Small intestine (tissue), 16 donors: Measurements from ENCODE around the gene ATG101. TPM values are rescaled to one million over a fixed set of nuclear protein-coding genes. Genes with fewer than 3 reads are reported as not detected.
A peak's percentile ranks its signal among the peaks of the same experiment; 100 is the strongest.

Experiments used
- DNase-seq, 2 donors: peaks; one replicate each; pipeline versions ENCODE4 v3.0.0 to v3.0.0-alpha.2; 2013
- FAIRE-seq: peaks from 2 replicates; lab custom pipeline; 2012; peaks lifted over from hg19 to GRCh38; lab: Jason Lieb, UNC
- H3K27ac ChIP-seq, 3 donors: one replicate each; pipeline ENCODE4 v1.5.1; 2013; ENCODE audit warnings: low read length in 2 of 3, mild to moderate bottlenecking in 2 of 3, control low read depth in 1 of 3, inconsistent platforms in 1 of 3, low read depth in 1 of 3, moderate library complexity in 1 of 3
- H3K27me3 ChIP-seq, 3 donors: one replicate each; pipeline ENCODE4 v1.6.1; 2013; ENCODE audit warnings: low read length in 3 of 3, inconsistent platforms in 1 of 3; ENCODE audit not compliant: control insufficient read depth in 3 of 3, insufficient read depth in 3 of 3
- H3K36me3 ChIP-seq, 3 donors: one replicate each; pipeline ENCODE4 v1.6.1; 2013; ENCODE audit warnings: low read length in 3 of 3, inconsistent platforms in 1 of 3, low read depth in 1 of 3, mild to moderate bottlenecking in 1 of 3, moderate library complexity in 1 of 3; ENCODE audit not compliant: control insufficient read depth in 3 of 3, insufficient read depth in 2 of 3
- H3K4me1 ChIP-seq, 3 donors: one replicate each; pipeline ENCODE4 v1.6.1; 2013; ENCODE audit warnings: low read length in 2 of 3, inconsistent platforms in 1 of 3, low read depth in 1 of 3, mild to moderate bottlenecking in 1 of 3, moderate library complexity in 1 of 3; ENCODE audit not compliant: control insufficient read depth in 3 of 3, insufficient read depth in 2 of 3
- H3K4me3 ChIP-seq, 3 donors: one replicate each; pipeline ENCODE4 v1.5.1; 2013; ENCODE audit warnings: low read length in 3 of 3, control low read depth in 1 of 3, inconsistent platforms in 1 of 3, low read depth in 1 of 3, mild to moderate bottlenecking in 1 of 3, moderate library complexity in 1 of 3
- H3K9me3 ChIP-seq, 2 donors: one replicate each; pipeline ENCODE4 v1.6.1; 2013; ENCODE audit warnings: low read depth in 1 of 2, low read length in 1 of 2; ENCODE audit not compliant: control insufficient read depth in 2 of 2, insufficient read depth in 1 of 2
- WGBS, 3 donors: extraction: QIAGEN DNeasy Blood & Tissue Kit; methylation state at CpG; one replicate each; pipeline ENCODE4 v1.1.7; 2013; 5-methylcytosine and 5-hydroxymethylcytosine counted together
- long read RNA-seq, 10 donors: transcript quantifications; one replicate each; lab custom pipeline, GENCODE V29; 2026
- polyA plus RNA-seq, 4 donors: library from polyadenylated mRNA; stranded (reverse) in 3 of 4; unstranded in 1 of 4; fragments of 200-250 nt in 3 of 4; fragments of 120-200 nt in 1 of 4; gene quantifications; one replicate each; pipeline versions ENCODE4 v1.2.1 to v1.2.3, GENCODE V29; 2013
- donor health status: healthy with polysubstance abuse.
- donor health status: control.
- donor health status: control.
- donor health status: Bipolar disorder and iron deficiency.
- donor health status: healthy.

Gene ATG101
- polyA plus RNA-seq: 10 to 100 TPM; 26.7 to 65.1 (median 55.5) TPM
- long read RNA-seq, donor 1, transcript ATG101-201 (4 exons, 1,439 nt): major isoform, 18 of 19 reads
- long read RNA-seq, donor 1, partial matches to known transcripts: 0 of 19 reads
- long read RNA-seq, donor 1, other reads (novel, unspliced or antisense): 0 of 19 reads
- long read RNA-seq, donor 2, partial matches to known transcripts: 0 of 6 reads
- long read RNA-seq, donor 2, other reads (novel, unspliced or antisense): 0 of 6 reads
- long read RNA-seq, donor 3, transcript ATG101-201 (4 exons, 1,439 nt): major isoform, 9 of 11 reads
- long read RNA-seq, donor 3, partial matches to known transcripts: 0 of 11 reads
- long read RNA-seq, donor 3, other reads (novel, unspliced or antisense): 0 of 11 reads
- long read RNA-seq, donor 4: 0 reads
- long read RNA-seq, donor 5, partial matches to known transcripts: 0 of 3 reads
- long read RNA-seq, donor 5, other reads (novel, unspliced or antisense): 0 of 3 reads
- long read RNA-seq, donor 6, transcript ATG101-201 (4 exons, 1,439 nt): major isoform, 9 of 9 reads
- long read RNA-seq, donor 6, partial matches to known transcripts: 0 of 9 reads
- long read RNA-seq, donor 6, other reads (novel, unspliced or antisense): 0 of 9 reads
- long read RNA-seq, donor 7: 0 reads
- long read RNA-seq, donor 8, partial matches to known transcripts: 0 of 3 reads
- long read RNA-seq, donor 8, other reads (novel, unspliced or antisense): 0 of 3 reads
- long read RNA-seq, donor 9, partial matches to known transcripts: 0 of 4 reads
- long read RNA-seq, donor 9, other reads (novel, unspliced or antisense): 0 of 4 reads
- long read RNA-seq, donor 10, transcript ATG101-201 (4 exons, 1,439 nt): major isoform, 12 of 25 reads
- long read RNA-seq, donor 10, partial matches to known transcripts: 11 of 25 reads
- long read RNA-seq, donor 10, other reads (novel, unspliced or antisense): 0 of 25 reads

- H3K4me3 ChIP-seq: peak within 1 kb of the TSS; percentile 77 to 98 (median 82)
- peaks cover 0 to 13% (median 7%) of the 10 kb centered on the region in 3 donors for H3K4me1 ChIP-seq
- FAIRE-seq (no peak), DNase-seq (peak; percentile 95 to 97)
- H3K36me3 ChIP-seq: peaks cover 3 to 22% (median 4%) of the 10 kb centered on the region in 3 donors
- peak within 1 kb of the TSS; percentile 52 to 90 (median 64) for H3K27ac ChIP-seq
- peaks cover 0 to 2% (median 0%) of the 10 kb centered on the region in 3 donors for H3K27me3 ChIP-seq
- no peaks in the 10 kb centered on the region for H3K9me3 ChIP-seq
- 0 to 1% (median 1%) methylated on average over 51 to 60 of the region's 60 CpGs for WGBS, 3 donors
Measured at GRCh38 chr12:52069327-52070184, at the start of gene ATG101. Gene ATG101 (plus strand): TSS chr12:52069978. CDS start chr12:52073651, 3,673 bp downstream.

- peak in 1 of 2 donors; percentile 59 for DNase-seq
- H3K9me3 ChIP-seq: no peaks in the 10 kb centered on the region
- WGBS, 3 donors: 23 to 30% (median 28%) methylated on average over 9 of the region's 9 CpGs
- H3K4me1 ChIP-seq: peaks cover 0 to 17% (median 1%) of the 10 kb centered on the region in 3 donors
- H3K4me3 ChIP-seq: no peak overlapping the region
- H3K36me3 ChIP-seq: peaks cover 0 to 3% (median 0%) of the 10 kb centered on the region in 3 donors
- FAIRE-seq: no peak
- no peak overlapping the region for H3K27ac ChIP-seq
- peaks cover 0 to 13% (median 0%) of the 10 kb centered on the region in 3 donors for H3K27me3 ChIP-seq
Measured at GRCh38 chr12:52020539-52021336, 49.0 kb upstream of the ATG101 start.

GRCh38 chr12:52022841-52023181 is 47.0 kb upstream of the ATG101 start:
- DNase-seq (no peak), FAIRE-seq (no peak)
- Histone ChIP-seq H3K9me3 (no peaks in the 10 kb centered on the region), H3K27me3 (peaks cover 0 to 10% (median 0%) of the 10 kb centered on the region in 3 donors), H3K27ac (peak overlapping the region in 1 of 3 donors; percentile 68), H3K4me1 (peaks cover 0 to 25% (median 1%) of the 10 kb centered on the region in 3 donors), H3K36me3 (no peaks in the 10 kb centered on the region), H3K4me3 (peak overlapping the region; percentile 41 to 59 (median 48))
- WGBS, 3 donors: 5 to 11% (median 5%) methylated on average over 14 of the region's 14 CpGs

GRCh38 chr12:52023182-52023975 is 46.4 kb upstream of the ATG101 start:
- Histone ChIP-seq H3K36me3 (no peaks in the 10 kb centered on the region), H3K9me3 (no peaks in the 10 kb centered on the region), H3K27me3 (peaks cover 0 to 10% (median 0%) of the 10 kb centered on the region in 3 donors), H3K4me3 (peak overlapping the region; percentile 41 to 59 (median 48)), H3K4me1 (peaks cover 0 to 25% (median 1%) of the 10 kb centered on the region in 3 donors), H3K27ac (peak overlapping the region in 2 of 3 donors; percentile 49 to 88)
- FAIRE-seq (no peak), DNase-seq (peak; percentile 74 to 87)
- WGBS, 3 donors: 0 to 1% (median 1%) methylated on average over 52 to 70 of the region's 70 CpGs

GRCh38 chr12:52023976-52024688 is 45.6 kb upstream of the ATG101 start:
- peak overlapping the region in 2 of 3 donors; percentile 41 to 59 for H3K4me3 ChIP-seq
- H3K36me3 ChIP-seq: no peaks in the 10 kb centered on the region
- peak overlapping the region in 2 of 3 donors; percentile 49 to 88 for H3K27ac ChIP-seq
- H3K4me1 ChIP-seq: peaks cover 0 to 25% (median 1%) of the 10 kb centered on the region in 3 donors
- 17 to 26% (median 18%) methylated on average over 20 of the region's 20 CpGs for WGBS, 3 donors
- no peaks in the 10 kb centered on the region for H3K9me3 ChIP-seq
- no peak for FAIRE-seq
- peaks cover 0 to 10% (median 0%) of the 10 kb centered on the region in 3 donors for H3K27me3 ChIP-seq
- no peak for DNase-seq

GRCh38 chr12:52024845-52025230 is 44.9 kb upstream of the ATG101 start:
- WGBS, 3 donors: 10 to 32% (median 28%) methylated on average over 14 to 15 of the region's 15 CpGs
- no peak for FAIRE-seq
- H3K27me3 ChIP-seq: peaks cover 0 to 14% (median 0%) of the 10 kb centered on the region in 3 donors
- H3K4me3 ChIP-seq: peak overlapping the region in 2 of 3 donors; percentile 7 to 41
- peaks cover 0 to 25% (median 1%) of the 10 kb centered on the region in 3 donors for H3K4me1 ChIP-seq
- DNase-seq: peak; percentile 88 to 92
- H3K36me3 ChIP-seq: no peaks in the 10 kb centered on the region
- H3K9me3 ChIP-seq: no peaks in the 10 kb centered on the region
- peak overlapping the region; percentile 88 to 95 (median 91) for H3K27ac ChIP-seq
